Right lobe of liver (tissue), 6 donors: ENCODE measurements around the gene NR6A1. TPM values are rescaled to one million over a fixed set of nuclear protein-coding genes. Genes with fewer than 3 reads are reported as not detected.

Experiments used
- ATAC-seq, 4 donors: fragments of 200-7000 bp; cut with Tn5 transposase; one replicate each; pipeline ENCODE4 v1.9.1; 2020; ENCODE audit warnings: mild to moderate bottlenecking in 4 of 4, moderate library complexity in 4 of 4
- DNase-seq, 3 donors: peaks; one replicate each; pipeline ENCODE4 v3.0.0-alpha.2; 2020
- H3K27ac ChIP-seq, 3 donors: fragments of 200-600 bp; one replicate each; pipeline ENCODE4 v1.8.0; 2022
- H3K27me3 ChIP-seq, 2 donors: fragments of 200-600 bp; one replicate each; pipeline ENCODE4 v1.8.0; 2022
- H3K36me3 ChIP-seq, 4 donors: fragments of 200-600 bp; sonication (generic) in 1 of 4; one replicate each; pipeline versions ENCODE4 v1.5.1 to v1.8.0; 2017 to 2022; ENCODE audit warnings: control low read depth in 1 of 4
- H3K4me1 ChIP-seq, 4 donors: fragments of 200-600 bp; sonication (generic) in 1 of 4; one replicate each; pipeline versions ENCODE4 v1.5.1 to v1.8.0; 2017 to 2022; ENCODE audit warnings: control low read depth in 1 of 4
- H3K4me3 ChIP-seq, 3 donors: fragments of 200-600 bp; one replicate each; pipeline ENCODE4 v1.8.0; 2022
- H3K9me3 ChIP-seq, 4 donors: fragments of 200-600 bp; sonication (generic) in 1 of 4; one replicate each; pipeline versions ENCODE4 v1.5.1 to v1.8.0; 2017 to 2022; ENCODE audit warnings: control low read depth in 1 of 4
- POLR2A ChIP-seq: fragments of 450-650 bp; IDR thresholded peaks from one replicate; pipeline ENCODE4 v1.6.1; 2017; ENCODE audit warnings: antibody characterized with exemption, mild to moderate bottlenecking
- WGBS: methylation state at CpG from one replicate; pipeline ENCODE4 v1.1.6; 2018; ENCODE audit warnings: low coverage, low lambda C conversion rate; ENCODE audit not compliant: insufficient coverage; ENCODE audit errors: missing lambda C conversion rate; 5-methylcytosine and 5-hydroxymethylcytosine counted together
- intact Hi-C, 2 donors: fragments of 100-400 bp; cut with DNase I; formaldehyde crosslinking; loops; one replicate each; pipeline versions ENCODE4 v1.11.2 to v1.14.1; 2022
- total RNA-seq, 6 experiments: library from RNA; depleted of rRNA in 2 of 6; stranded (reverse); fragments of >200 nt in 2 of 6; fragmentation: NEBNext Ultra II Directional in 3 of 6; extraction: Animal tissue kit (Norgen Biotek cat#: 25700) in 3 of 6; gene quantifications; one replicate each; pipeline versions ENCODE4 v1.1.0 to v1.2.4, GENCODE V29; 2016 to 2023
- TF ChIP-seq, protein P1 (sequence below), 4 donors: fragments of 200-600 bp in 3 of 4; fragments of 450-650 bp in 1 of 4; IDR thresholded peaks; one replicate each; pipeline versions ENCODE4 v1.5.1 to v1.8.0; 2016 to 2022; ENCODE audit warnings: antibody characterized with exemption in 4 of 4, mild to moderate bottlenecking in 2 of 4
- donor health status: DM: no; HTN: yes; CAD: no.
- donor health status: DM: no; HTN: no; CAD: no.
- donor health status: DM: no; HTN: no; CAD: no.
- donor health status: DM: no; HTN: yes; CAD: no.
- donor health status: DM: no; HTN: yes; CAD: no.

The NR6A1 gene
- total RNA-seq, 6 experiments from 2014 or later = 1.3 to 3.6 (median 1.9) TPM

DNA sequence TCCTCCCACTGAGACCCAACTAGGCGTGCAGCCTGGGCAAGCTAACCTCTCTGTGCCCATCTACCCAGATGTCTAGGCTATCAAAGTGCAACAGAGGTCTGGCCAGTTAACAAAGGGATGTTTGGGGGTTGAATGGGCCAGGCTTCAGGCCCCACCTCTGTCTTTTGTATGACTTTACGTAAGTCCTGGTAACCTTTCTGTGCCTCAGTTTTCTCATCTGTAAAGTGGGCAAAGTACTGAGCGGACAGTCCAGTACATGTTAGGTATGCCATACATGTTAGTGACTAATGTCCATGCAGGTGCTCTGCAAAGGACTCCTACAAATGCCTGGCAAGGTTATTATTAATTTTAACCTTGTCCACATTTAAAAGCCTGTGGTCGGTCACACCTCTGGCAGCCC is 277.9 kb downstream of the NR6A1 start:
- H3K9me3 ChIP-seq = no peaks in the 10 kb centered on the region
- peaks cover 0 to 5% (median 0%) of the 10 kb centered on the region in 4 donors for H3K4me1 ChIP-seq
- 86% methylated on average over 1 of the region's 4 CpGs for WGBS
- no peaks in the 10 kb centered on the region for H3K36me3 ChIP-seq
- H3K27ac ChIP-seq = no peak overlapping the region
- no peak for TF ChIP-seq POLR2A
- TF ChIP-seq, protein P1, sequence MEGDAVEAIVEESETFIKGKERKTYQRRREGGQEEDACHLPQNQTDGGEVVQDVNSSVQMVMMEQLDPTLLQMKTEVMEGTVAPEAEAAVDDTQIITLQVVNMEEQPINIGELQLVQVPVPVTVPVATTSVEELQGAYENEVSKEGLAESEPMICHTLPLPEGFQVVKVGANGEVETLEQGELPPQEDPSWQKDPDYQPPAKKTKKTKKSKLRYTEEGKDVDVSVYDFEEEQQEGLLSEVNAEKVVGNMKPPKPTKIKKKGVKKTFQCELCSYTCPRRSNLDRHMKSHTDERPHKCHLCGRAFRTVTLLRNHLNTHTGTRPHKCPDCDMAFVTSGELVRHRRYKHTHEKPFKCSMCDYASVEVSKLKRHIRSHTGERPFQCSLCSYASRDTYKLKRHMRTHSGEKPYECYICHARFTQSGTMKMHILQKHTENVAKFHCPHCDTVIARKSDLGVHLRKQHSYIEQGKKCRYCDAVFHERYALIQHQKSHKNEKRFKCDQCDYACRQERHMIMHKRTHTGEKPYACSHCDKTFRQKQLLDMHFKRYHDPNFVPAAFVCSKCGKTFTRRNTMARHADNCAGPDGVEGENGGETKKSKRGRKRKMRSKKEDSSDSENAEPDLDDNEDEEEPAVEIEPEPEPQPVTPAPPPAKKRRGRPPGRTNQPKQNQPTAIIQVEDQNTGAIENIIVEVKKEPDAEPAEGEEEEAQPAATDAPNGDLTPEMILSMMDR (IDR thresholded peaks at IDR 0.05) = no peak
- DNase-seq = no peak
- no peak for ATAC-seq
- no peak overlapping the region for H3K4me3 ChIP-seq
- no peaks in the 10 kb centered on the region for H3K27me3 ChIP-seq
- intact Hi-C loops = no loop called here

DNA sequence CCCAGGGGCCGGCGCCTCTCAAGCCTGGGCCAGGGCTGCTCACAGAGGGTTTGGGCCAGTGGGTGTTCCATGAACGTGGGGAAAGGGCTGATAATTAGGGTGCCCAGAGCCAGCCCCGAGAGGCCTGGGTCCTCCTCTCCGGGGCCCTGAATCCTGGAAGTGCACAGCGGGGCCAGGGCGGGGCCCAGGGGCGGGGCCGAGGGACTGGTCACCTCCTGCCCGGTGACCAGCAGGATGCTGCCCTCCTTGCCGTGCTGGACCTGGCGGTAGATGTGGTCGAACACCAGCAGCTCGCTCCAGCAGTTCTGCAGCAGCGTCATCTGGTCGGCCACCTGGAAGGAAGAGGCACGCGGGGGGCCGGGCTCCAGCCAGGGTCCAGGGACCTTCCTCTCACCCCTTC is 278.3 kb downstream of the NR6A1 start:
- H3K36me3 ChIP-seq = no peaks in the 10 kb centered on the region
- no peaks in the 10 kb centered on the region for H3K27me3 ChIP-seq
- TF ChIP-seq, protein P1 (IDR thresholded peaks at IDR 0.05) = no peak
- TF ChIP-seq POLR2A = no peak
- DNase-seq (no peak), ATAC-seq (no peak)
- no peaks in the 10 kb centered on the region for H3K9me3 ChIP-seq
- H3K4me1 ChIP-seq = peaks cover 0 to 5% (median 0%) of the 10 kb centered on the region in 4 donors
- WGBS = 65% methylated on average over 3 of the region's 19 CpGs
- intact Hi-C loops = no loop called here
- no peak overlapping the region for H3K27ac ChIP-seq
- H3K4me3 ChIP-seq = no peak overlapping the region

DNA sequence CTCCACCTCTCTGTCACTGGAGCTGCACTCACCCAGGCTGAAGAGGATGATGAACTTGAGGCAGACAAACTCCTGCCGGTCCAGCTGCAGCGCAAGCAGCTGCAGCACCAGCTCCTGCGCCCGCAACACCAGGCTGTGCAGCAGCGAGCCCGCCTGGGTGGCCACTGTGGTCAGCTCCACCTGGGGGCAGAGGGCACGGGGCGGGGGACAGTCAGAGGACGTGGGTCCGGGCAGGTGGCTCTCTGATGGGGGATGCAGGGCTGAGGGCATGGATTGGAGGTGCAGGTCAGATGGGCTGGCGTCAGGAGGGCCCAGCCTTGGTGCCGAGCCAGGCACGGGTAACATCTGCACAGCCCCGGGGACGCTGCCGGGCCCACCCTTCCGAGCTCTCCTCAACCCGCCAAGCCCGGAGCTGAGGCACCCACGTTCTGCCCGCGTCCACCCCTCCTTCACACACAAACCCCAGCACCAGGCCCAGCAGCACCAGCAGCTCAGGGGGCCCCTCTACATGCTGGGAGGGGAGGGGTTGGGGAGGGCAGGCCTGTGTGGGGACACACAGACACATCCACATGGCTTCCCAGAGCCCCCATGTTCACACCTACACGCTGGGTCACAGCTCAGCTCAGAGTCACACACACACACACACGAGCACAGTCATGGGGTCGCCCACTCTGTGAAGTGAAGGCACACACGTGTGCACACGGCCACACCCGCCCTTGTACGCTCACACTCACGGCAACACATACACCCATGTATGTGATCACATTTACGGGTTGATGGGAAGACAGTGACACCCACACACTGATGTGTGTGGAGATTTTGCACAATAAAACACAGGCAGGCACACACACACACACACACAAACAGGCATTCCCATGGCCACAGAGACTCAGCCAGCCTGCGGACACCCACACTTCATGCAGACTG is 279.8 kb downstream of the NR6A1 start:
- Histone ChIP-seq H3K27me3 (no peaks in the 10 kb centered on the region), H3K4me3 (no peak overlapping the region), H3K27ac (no peak overlapping the region), H3K9me3 (no peaks in the 10 kb centered on the region), H3K36me3 (no peaks in the 10 kb centered on the region), H3K4me1 (peaks cover 0 to 5% (median 0%) of the 10 kb centered on the region in 4 donors)
- no peak for ATAC-seq
- 81% methylated on average over 7 of the region's 32 CpGs for WGBS
- no peak for DNase-seq
- intact Hi-C loops = no loop called here
- TF ChIP-seq POLR2A = no peak
- TF ChIP-seq, protein P1 (IDR thresholded peaks at IDR 0.05) = no peak

DNA sequence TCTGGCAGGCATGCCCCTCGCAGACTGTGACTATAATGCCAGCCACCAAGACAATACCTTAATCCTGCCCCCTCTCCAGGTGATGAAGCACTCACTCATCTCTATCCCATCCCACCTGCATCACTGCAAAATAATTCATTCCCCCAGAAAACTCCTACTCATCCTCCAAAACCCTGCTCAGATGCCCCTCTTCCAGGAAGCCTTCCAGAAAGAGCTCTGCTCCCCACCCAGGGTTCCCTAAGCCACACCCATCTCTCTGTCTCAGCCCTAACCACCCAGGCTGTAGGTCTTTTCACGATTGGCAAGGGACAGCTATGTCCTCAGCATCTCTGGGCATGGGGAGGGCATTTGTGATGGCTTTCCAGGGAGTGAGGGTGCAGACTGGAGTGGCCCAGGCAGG is 281.1 kb downstream of the NR6A1 start:
- no peaks in the 10 kb centered on the region for H3K27me3 ChIP-seq
- H3K36me3 ChIP-seq = no peaks in the 10 kb centered on the region
- H3K4me1 ChIP-seq = peaks cover 0 to 2% (median 0%) of the 10 kb centered on the region in 4 donors
- 50% methylated on average over 2 of the region's 2 CpGs for WGBS
- no peak overlapping the region for H3K4me3 ChIP-seq
- no peak overlapping the region for H3K27ac ChIP-seq
- H3K9me3 ChIP-seq = no peaks in the 10 kb centered on the region
- DNase-seq (no peak), ATAC-seq (no peak)
- intact Hi-C loops = no loop called here
- no peak for TF ChIP-seq POLR2A
- TF ChIP-seq, protein P1 (IDR thresholded peaks at IDR 0.05) = no peak
